GM04504 (cell line): ENCODE data around the gene MIA.
"Not testable (repeated sequence)": the region's sequence is repeated elsewhere in the genome, so short reads cannot be mapped to it uniquely, and the experiment has no call there.

Source experiments
- DNase-seq: peaks from one replicate; pipeline ENCODE4 v3.0.0-alpha.2; 2012; ENCODE audit warnings: low read depth

The MIA gene

DNA sequence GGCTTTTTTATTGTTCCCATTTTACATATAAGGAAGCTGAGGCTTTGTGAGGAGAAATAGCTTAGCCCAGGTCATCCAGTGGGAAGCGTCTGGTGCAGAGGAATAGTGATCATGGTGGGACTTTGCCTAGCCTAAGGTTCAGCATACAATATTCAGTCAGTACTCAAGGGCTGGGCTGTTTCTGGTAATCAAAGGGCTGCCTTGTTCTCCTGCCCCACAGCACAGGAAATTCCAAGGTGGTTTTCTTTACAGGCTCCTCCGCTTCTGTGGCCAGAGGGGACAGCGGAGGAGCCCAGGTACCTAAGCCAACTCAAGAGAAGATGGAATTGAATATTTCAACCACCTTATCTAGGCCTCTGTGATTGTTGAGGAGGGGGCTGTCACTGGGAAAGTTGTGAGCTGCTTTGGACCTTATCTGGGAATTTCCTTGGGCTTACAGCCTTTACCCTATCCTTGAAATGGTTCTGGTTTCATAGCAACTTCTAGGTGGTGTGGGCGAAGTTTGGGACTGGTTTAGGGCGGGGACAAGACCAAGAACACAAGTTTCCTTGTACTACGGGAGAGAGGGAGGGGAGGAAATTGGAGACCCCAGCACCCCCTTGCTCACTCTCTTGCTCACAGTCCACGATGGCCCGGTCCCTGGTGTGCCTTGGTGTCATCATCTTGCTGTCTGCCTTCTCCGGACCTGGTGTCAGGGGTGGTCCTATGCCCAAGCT is at the start of gene MIA:
TSS of gene MIA (plus strand) at position 606 of the 716 bp plus-strand sequence. CDS start at position 628, 22 bp downstream.
- DNase-seq = no peak

DNA sequence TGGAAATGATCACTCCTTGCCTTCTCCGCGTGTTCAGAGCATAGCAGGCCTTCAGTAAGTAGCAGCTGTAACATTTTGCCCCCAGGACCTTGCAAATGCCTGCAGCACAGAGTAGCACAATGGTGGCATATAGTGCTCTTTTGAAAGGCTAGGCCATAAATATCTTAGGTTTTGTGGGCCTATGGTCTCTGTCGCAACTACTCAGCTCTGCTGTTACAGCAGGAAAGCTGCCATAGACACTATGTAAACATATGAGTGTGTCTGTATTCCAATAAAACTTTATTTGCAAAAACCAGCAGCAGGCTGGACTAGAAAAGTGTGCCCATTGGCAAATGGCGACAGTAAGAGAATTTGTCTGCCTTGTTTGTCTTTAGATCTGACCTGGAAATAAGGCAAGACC is 49.0 kb upstream of the MIA start:
- no peak for DNase-seq

DNA sequence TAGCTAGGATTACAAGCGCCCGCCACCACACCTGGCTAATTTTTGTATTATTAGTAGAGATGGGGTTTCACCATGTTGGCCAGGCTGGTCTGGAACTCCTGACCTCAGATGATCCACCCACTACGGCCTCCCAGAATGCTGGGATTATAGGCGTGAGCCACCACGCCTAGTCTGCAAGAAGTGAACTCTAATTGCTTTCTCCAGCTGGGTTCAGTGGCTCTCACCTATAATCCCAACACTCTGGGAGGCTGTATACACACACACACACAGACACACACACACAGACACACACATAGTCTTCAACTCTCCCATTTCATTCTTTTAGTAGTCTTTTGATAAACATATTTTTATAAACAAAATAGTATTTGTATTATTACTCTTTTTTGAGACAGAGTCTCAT is 45.3 kb upstream of the MIA start:
- DNase-seq = not testable (repeated sequence)

DNA sequence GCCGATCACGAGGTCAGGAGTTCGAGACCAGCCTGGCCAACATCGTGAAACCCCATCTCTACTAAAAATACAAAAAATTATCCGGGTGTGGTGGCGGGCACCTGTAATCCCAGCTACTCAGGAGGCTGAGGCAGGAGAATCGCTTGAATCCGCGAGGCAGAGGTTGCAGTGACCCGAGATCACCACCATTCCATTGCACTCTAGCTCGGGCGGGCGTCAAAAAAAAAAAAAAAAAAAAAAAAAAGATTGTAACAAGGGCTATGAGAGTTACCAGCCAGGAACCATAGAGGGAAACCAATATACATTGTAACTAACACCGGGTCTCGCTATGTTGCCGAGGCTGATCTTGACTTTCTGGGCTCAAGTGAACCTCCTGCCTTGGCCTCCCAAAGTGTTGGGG is 43.0 kb upstream of the MIA start:
- DNase-seq = not testable (repeated sequence)

DNA sequence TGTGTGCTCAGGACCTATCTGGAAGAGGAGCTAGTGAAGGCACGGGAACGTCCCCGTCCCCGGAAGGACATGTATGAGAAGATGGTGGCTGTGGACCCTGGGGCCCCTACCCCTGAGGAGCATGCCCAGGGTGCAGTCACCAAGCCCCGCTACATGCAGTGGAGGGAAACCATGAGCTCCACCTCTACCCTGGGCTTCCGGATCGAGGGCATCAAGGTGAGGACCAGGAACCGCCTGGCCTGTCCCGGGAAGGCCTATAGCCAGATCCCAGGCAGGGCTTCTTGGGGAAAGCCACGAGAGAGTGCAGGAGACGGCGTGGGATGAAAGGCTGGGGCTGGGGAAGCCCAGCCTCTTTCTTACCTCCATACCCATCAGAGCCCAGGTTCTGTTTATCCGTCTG is 42.2 kb upstream of the MIA start:
- no peak for DNase-seq

DNA sequence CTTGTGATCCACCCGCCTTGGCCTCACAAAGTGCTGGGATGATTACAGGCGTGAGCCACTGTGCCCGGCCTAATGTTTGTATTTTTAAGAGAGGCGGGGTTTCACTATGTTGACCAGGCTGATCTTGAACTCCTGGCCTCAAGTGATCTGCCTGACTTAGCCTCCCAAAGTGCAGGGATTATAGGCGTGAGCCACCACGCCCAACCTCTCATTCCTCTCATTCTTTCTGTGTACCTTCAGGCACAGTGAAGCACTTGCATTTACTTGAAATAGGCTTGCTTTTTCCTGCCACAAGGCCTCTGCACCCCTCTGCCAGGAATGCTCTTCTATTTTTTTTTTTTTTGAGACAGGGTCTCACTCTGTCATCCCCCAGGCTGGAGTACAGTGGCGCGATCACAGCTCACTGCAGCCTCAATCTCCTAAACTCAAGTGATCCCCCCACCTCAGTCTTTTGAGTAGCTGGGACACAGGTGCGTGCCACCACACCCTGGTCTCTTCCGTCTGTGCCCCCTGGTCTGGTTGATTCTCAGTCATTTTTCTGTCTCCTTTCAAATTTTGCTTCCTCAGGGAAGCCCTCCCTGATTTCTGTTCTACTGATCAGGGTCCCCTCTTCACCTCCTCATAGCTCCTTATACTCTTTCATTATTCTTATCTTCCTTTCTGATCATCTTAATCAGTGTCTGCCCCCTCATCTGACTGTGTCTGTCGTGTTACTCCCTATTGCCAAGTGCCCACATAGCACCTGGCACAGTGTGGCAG is 40.1 kb upstream of the MIA start:
- no peak for DNase-seq

DNA sequence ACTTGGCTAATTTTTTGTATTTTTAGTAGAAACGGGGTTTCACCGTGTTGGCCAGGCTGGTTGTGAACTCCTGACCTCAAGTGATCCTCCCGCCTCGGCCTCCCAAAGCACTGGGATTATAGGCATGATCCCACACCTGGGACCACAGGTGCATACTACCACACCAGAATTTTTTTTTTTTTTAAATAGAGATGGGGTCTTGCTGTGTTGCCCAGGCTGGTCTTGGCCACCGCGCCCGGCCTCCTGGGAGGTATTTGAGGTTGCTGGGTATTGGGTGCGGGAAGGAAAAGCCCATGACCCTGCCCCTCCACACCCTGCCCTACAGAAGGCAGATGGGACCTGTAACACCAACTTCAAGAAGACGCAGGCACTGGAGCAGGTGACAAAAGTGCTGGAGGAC is 38.7 kb upstream of the MIA start:
- no peak for DNase-seq

DNA sequence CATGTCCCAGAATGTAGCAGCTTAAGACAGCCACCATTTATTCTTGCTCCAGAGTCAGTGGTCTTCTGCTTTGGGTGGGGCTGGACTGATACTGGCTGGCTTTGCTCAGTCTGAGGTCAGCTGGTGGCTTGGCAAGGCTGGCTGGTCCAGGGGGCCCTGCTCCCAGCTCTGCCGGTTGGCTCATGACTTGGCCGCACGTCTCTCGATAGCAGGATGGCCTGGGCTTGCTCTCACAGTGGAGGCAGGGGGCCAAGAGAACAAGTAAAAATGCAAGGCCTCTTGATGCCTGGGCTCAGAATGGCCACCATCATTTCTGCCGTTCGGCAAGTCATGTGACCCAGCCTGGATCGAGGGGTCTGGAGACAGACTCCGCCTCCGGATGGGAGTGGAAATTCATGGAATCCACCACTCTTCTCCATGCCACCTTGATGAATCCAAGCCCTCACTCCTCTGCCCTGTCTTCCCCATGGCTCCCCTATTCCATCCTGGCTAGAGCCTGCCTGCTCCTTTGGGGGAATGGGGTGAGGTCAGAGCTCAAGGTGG is 38.1 kb upstream of the MIA start:
- DNase-seq = no peak

DNA sequence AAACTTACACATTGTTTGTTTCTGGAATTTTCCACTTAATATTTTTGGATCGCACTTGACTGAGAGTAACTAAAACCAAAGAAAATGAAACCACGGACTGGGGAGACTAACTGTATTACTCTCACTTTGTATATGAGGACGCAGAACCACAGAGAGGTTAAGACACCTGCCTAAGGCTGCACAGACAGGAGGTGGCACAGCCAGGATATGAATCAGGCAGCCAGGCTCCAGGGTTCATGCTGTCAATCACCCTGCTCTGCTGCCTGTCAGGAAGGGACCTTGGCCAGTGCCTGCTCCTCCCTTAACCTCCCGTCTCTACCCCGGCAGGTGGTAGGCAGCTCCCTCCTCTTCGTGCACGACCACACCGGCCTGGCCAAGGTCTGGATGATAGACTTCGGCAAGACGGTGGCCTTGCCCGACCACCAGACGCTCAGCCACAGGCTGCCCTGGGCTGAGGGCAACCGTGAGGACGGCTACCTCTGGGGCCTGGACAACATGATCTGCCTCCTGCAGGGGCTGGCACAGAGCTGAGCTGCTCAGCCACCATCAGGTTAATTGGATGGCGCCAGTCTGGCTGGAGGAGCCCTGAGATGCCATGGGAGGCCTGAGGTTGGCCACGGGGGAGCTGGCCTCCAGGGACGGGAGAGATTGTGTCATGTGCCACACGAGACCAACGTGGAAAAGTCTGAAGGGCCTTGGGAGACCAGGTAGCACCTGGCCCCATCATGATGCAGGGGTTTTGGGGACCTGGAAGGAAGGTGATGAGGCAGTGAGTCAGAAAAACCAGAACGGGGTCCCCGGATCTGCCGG is 36.1 kb upstream of the MIA start:
- no peak for DNase-seq

DNA sequence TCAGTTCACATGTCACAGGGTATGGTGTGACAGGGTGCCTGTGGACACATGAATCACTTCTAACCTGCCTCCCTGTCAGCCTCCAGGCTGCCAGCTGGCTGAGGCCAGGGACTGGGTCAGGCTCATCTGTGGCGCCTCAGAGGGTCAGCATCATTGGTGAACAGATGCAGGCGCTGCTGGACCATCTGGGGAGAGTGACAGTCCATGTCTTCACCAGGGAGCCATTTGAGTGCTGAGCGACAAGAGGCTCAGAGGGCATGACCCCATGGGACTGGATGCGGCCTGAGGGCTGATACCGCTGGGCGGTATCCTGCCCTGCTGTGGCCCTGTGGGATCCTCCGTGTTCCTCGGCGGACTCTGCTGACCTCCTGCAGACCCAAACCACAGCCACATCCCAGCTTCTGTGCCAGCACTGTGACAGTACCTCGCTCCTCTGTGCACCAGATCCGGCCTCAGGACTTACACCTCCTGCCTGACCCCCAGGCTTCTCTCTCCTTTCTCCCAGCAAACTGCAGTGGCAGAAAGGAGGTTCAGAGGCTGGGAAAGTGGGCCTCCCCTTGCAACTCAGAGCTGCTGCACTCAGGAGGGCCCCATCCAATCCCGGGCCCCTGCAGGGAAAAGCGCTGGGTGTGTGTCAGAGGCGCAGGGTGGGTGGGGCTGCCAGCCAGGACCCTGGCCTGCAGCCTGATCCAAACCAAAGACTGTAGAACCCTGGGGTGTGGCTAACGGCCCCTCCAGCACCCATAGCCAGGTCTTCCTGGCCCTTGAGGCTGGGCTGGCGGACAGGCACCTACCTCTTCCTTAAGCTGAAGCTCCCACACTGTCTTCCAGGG is 35.2 kb upstream of the MIA start:
- no peak for DNase-seq

DNA sequence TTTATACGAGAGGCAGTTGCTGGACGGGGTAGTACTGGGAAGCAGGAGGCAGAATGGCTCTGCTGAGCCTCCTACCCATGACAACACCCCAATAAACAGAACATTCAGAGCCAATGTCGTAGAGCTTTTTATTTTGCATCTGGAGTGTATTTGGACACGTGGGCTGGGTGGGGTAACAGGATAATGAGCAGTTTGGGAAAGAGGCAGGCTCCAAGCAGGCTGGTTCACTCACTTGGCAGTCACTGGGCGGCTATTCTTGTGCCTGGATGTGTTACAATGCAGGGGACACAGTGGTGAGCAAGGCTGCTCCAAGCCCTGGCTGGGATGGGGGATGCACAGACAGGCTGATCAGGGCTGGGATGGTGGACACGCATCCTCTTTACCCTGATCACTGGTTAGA is 34.6 kb upstream of the MIA start:
- DNase-seq = peak; percentile 82

DNA sequence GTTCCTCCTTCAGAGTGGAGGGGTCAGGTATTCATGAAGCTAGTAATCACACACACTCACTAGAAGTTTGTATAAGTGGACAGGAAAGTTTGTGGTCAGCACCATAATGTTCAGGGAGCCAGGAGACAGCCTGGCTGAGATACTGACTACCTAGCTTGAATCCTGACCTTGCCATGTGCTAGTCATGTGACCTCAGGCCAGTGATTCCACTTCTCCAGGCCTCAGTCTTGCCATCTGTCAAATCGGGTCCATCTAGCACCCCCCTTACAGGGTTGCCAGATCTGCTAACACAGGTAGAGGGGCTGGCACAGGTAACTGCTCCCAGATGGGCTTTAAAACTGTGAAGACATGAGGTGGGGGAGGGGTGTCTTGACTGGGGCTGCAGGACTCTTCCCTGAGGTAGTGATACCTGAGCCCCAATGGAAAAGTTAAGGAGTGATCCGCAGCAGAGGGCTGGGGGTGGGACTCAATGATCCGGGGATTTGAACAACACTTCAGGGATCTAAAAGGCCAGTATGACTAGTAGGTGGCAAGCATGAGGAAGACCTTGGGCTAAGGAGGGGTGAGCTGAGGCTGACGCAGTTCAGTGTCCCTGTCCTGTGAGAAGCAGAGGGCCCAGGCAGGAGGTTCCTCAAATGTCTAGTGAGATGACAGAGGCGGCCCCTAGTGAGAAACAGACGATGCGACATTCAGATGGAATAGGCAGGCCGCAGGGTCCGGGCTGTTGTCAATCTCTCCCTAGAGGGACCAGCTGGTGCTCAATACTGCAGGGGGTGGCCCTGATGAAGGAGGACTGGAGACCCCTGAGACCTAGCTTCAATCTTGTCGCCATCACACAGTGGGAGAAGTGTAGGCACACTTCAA is 33.6 kb upstream of the MIA start:
- DNase-seq = no peak

DNA sequence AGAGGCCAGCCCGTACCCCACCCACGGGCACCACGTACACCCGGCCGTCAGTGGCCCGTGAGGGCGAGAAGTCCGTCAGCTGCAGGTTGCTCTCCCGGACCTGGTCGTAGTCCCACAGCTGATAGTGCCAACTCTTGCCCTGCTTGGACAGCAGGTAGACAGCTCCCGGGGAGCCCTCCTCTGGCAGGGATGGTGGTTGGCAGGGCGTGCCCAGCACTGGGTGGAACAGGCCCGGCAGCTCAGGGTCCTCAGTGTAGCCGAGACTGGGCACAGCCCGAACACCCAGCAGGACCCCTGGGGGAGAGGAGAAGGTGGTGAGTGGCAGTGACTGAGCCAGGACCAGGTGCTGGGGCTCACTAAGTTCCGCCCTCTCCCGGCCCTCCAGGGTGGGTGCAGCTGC is 32.8 kb upstream of the MIA start:
- DNase-seq = no peak

DNA sequence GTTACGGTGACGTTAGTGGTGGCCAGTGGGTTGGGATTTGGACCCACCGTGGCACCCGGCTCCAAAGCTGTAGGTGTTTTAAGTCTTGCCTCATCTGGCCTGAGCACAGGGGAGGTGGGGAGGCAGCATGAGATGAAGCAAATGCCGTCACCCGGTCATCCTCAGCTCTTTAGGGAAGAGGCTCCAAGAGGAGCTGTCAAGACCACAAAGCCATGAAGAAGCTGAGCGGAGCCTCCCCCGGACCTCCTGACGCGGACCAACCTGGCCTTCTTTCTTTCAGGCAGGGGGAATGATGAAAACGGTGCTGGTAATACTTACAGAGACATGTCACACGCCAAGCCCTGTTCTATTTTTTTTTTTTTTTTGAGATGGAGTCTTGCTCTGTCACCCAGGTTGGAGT is 32.4 kb upstream of the MIA start:
- DNase-seq = no peak

DNA sequence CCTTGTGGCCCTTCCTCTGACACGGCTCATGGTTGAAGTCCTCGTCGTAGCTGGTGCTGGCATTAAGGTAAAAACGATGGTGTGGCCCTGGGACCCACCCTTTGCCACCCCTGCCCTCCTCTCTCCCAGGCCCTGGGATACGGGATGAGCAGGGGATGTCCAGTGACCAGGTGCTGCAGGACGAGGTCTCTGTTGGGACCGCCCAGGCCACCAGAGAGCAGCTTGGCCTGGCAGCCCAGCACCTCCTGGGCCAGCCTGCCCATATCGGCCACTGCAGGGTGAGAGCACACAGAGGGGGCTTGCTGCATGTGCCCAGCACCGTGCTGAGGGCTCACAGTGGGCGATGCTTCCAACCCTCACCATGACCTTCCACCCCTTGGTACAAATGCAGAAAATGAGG is 31.4 kb upstream of the MIA start:
- DNase-seq = no peak

DNA sequence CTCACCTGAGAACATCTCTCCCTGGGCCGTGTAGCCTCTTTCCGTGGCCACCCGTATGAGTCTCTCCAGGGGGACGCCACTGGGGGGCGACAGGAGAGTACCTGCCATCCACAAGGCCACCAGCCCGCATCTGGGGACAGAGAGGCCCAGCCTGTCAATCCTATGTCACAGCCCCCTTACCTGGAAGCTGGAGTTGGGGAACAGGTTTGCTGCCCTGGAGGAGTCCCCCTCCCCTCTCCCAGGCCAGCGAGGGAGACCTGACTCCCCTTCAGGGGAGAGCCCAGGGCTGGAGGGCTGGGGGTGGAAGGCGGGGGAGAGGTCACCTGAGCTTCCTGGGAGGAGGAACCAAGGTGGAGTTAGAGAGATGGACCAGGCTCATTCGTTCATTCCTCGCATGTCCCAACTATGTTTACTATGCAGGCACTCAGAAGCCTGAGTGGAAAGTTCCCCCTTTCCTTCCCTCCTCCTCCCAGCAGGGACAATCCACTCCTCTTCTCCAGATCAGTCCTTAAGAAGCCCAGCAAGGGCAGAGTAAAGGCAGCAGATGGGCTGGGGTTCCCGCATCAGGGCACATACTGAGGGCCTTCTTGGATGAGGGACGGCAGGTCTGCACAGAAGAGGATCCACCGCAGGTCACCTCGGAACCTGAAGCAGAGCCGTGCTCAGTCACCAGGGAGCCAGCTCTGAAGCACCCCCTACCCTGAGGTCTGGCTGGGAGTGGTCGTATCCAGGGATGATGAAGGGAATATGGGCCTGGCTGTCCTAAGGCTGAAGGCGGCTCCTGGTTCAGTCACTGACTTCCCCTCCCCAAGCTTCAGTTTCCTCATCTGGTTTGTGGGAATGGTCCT is 30.5 kb upstream of the MIA start:
- DNase-seq = no peak

DNA sequence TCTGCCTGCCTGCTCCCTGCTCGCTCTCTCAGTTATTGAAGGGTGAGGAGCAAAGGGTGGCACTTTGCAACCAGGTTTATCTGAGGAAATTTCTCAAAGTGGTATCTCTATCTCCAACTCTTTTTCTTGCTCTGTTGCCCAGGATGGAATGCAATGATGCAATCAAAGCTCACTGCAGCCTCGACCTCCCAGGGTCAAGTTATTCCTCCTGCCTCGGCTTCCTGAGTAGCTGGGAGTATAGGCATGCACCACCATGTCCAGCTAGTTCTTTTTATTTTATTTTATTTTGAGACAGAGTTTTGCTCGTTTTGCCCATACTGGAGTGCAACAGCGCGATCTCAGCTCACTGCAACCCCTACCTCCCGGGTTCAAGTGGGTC is 29.9 kb upstream of the MIA start:
- no peak for DNase-seq

DNA sequence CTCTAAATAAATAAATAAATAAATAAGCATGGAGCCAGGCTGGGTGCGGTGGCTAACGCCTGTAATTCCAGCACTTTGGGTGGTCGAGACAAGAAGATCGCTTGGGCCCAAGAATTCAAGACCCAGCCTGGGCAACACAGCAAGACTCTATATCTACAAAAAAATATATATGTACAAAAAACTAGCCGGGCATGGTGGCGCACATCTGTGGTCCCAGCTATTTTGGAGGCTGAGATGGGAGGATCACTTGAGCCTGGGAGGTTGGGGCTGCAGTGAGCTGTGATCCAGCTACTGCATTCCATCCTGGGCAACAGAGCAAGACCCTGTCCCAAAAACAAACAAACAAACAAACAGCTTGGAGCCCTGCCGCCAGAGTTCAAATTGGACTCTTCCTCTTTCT is 27.8 kb upstream of the MIA start:
- no peak for DNase-seq

DNA sequence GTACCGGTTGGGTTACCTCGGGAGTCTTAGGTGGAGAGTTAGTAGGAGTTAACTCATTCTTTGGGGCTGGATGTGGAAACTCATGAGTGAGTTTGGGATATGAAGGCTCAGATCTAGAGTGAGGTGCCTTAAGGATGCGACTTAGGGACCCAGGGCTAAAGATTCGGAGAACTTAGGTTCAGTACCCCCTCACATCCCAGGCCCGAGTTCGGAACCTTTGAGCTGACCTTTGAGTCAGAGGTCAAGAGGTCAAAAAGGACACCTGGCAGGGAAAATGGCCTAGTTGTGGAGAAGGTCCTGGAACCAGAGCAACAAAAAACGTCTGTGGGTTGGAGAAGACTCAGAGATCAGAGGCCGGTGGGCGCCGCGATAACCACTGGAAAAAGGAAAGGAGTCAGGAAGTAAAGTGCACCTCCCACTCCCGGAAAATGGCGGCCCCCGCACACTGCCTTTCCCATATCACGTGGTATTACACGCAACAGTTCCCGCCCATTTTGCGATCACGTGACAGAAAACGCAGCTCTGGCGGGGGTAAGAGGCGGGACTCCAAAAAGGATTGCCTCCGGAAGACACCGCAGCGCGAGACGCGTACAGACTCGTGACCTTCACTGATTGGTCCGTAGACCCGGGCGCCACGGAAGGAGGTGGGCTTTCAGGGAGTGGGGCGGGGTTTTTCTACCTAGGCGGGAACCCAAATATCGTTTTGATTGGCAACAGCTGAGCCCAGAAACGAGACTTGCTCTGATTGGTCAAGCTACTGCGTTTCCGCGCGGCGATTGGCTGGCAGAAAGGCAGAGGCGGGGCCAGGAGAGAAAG is 25.1 kb upstream of the MIA start, which contains the start of gene ACTMAP:
TSS of gene ACTMAP (minus strand) at position 420 of the 816 bp plus-strand sequence. CDS start 674 bp downstream, outside the sequence.
- DNase-seq = peak; percentile 100
